Measurements from ENCODE around the gene DEPP1.

DEPP1 gene

DNA sequence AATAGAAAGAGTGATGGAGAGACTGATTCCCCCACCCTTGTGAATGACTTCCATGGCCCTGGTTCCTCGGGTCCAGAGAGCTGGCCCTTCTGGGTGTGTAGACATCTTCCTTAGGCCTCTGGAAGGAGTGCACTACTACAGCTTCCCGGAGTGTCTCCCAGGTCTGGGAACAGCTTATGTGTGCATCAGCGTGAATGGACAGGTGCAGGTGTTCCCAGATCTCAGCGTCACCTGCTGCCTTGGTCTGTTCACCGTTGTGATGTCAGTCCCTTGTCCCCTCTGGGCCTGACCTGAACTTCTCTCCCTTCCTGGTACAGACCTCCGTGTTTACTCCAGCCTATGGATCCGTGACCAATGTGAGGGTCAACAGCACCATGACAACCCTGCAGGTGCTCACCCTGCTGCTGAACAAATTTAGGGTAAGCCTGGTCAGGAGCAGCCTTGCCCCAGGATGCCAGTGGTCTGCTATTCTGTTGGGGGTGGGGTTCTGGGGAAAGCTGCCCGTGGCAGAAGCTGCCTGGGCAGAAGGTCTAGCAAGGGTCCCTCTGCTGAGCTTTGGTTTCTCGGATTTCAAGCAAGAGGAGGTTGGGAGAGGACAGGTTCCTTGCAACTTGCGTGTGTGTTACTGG is 10.5 kb upstream of the DEPP1 start:
- H3K9me3 Mint-ChIP-seq, result no peaks in the 10 kb centered on the region
- no peaks in the 10 kb centered on the region for H3K36me3 Mint-ChIP-seq (ENCODE audit: low read depth)
- H3K27ac Mint-ChIP-seq, result no peak overlapping the region
- no peaks in the 10 kb centered on the region for H3K4me1 Mint-ChIP-seq (ENCODE audit: low read depth)
- H3K4me3 Mint-ChIP-seq, result no peak overlapping the region
- DNase-seq, result peak; percentile 25
- peaks cover 5% of the 10 kb centered on the region for H3K27me3 Mint-ChIP-seq

GRCh38 chr10:44986670-44987069 is 8.1 kb upstream of the DEPP1 start:
- Mint-ChIP-seq H3K4me3 (no peak overlapping the region), H3K9me3 (no peaks in the 10 kb centered on the region), H3K27ac (no peak overlapping the region), H3K36me3 (ENCODE audit: low read depth) (no peaks in the 10 kb centered on the region), H3K4me1 (ENCODE audit: low read depth) (no peaks in the 10 kb centered on the region), H3K27me3 (peaks cover 5% of the 10 kb centered on the region)
- DNase-seq, result no peak

- H3K4me3 Mint-ChIP-seq, result no peak overlapping the region
- H3K36me3 Mint-ChIP-seq (ENCODE audit: low read depth), result no peaks in the 10 kb centered on the region
- no peak overlapping the region for H3K27ac Mint-ChIP-seq
- no peaks in the 10 kb centered on the region for H3K9me3 Mint-ChIP-seq
- peaks cover 5% of the 10 kb centered on the region for H3K27me3 Mint-ChIP-seq
- no peak for DNase-seq
- no peaks in the 10 kb centered on the region for H3K4me1 Mint-ChIP-seq (ENCODE audit: low read depth)
Measured at GRCh38 chr10:44986179-44986578, 7.6 kb upstream of the DEPP1 start.

DNA sequence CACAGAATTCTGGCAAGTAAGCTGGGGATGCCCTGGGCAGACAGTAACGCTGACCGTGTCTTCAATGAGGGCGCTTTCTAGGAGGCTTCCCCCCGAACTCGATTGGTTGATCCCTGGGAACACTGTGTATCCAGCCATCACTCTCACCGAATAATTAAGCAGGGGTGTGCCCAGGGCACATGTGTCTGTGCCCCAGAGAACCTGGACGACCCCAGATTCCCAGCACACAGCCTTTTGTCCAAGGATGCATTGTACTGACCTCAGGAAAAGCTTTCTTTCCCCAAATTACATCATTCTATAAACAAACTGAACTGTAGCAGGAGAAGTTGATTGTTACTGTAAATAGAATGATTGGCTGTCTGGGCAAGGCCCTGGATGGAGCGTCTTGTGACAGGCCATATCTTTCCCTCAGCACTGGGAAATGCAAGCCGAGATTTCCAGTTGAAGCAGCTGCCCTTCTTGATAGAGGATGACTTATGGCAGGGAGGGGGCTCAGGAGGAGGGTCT is 6.6 kb upstream of the DEPP1 start:
- no peaks in the 10 kb centered on the region for H3K36me3 Mint-ChIP-seq (ENCODE audit: low read depth)
- H3K27me3 Mint-ChIP-seq, result peaks cover 5% of the 10 kb centered on the region
- H3K4me3 Mint-ChIP-seq, result no peak overlapping the region
- DNase-seq, result no peak
- H3K9me3 Mint-ChIP-seq, result no peaks in the 10 kb centered on the region
- no peak overlapping the region for H3K27ac Mint-ChIP-seq
- no peaks in the 10 kb centered on the region for H3K4me1 Mint-ChIP-seq (ENCODE audit: low read depth)

GRCh38 chr10:44984671-44985101 is 6.1 kb upstream of the DEPP1 start:
- Mint-ChIP-seq H3K27ac (no peak overlapping the region), H3K4me1 (ENCODE audit: low read depth) (no peaks in the 10 kb centered on the region), H3K9me3 (no peaks in the 10 kb centered on the region), H3K27me3 (peaks cover 5% of the 10 kb centered on the region), H3K36me3 (ENCODE audit: low read depth) (no peaks in the 10 kb centered on the region), H3K4me3 (no peak overlapping the region)
- no peak for DNase-seq

GRCh38 chr10:44983895-44984278 is 5.3 kb upstream of the DEPP1 start:
- no peak overlapping the region for H3K27ac Mint-ChIP-seq
- no peaks in the 10 kb centered on the region for H3K4me1 Mint-ChIP-seq (ENCODE audit: low read depth)
- H3K4me3 Mint-ChIP-seq, result no peak overlapping the region
- H3K36me3 Mint-ChIP-seq (ENCODE audit: low read depth), result no peaks in the 10 kb centered on the region
- no peak for DNase-seq
- peaks cover 5% of the 10 kb centered on the region for H3K27me3 Mint-ChIP-seq
- H3K9me3 Mint-ChIP-seq, result no peaks in the 10 kb centered on the region

- Mint-ChIP-seq H3K9me3 (no peaks in the 10 kb centered on the region), H3K4me3 (no peak overlapping the region), H3K27ac (no peak overlapping the region), H3K4me1 (ENCODE audit: low read depth) (peaks cover 3% of the 10 kb centered on the region), H3K36me3 (ENCODE audit: low read depth) (no peaks in the 10 kb centered on the region), H3K27me3 (peaks cover under 1% of the 10 kb centered on the region)
- DNase-seq, result no peak
Measured at GRCh38 chr10:44983066-44983894, 4.7 kb upstream of the DEPP1 start.

- H3K27me3 Mint-ChIP-seq, result no peaks in the 10 kb centered on the region
- no peaks in the 10 kb centered on the region for H3K36me3 Mint-ChIP-seq (ENCODE audit: low read depth)
- H3K27ac Mint-ChIP-seq, result no peak overlapping the region
- no peak for DNase-seq
- H3K9me3 Mint-ChIP-seq, result no peaks in the 10 kb centered on the region
- peaks cover 4% of the 10 kb centered on the region for H3K4me1 Mint-ChIP-seq (ENCODE audit: low read depth)
- no peak overlapping the region for H3K4me3 Mint-ChIP-seq
Measured at GRCh38 chr10:44982496-44982895, 3.9 kb upstream of the DEPP1 start.

DNA sequence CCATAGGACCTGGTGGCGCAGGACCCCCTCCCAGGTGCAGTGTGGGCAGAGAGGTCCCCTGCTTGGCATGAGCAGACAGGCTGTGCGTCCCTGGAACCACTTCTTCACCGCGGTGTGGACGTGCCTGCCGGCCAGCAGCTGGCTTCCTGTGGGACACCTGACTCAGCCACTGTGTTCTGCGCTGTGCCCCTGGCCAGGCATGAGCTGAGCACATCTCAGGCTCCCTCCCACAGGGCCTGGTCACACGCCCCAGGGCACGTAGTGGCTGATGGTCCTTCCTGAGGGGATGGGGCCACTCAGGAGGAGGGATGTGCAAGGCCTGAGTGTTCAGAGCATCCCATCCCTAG is 3.5 kb upstream of the DEPP1 start:
- Mint-ChIP-seq H3K36me3 (ENCODE audit: low read depth) (no peaks in the 10 kb centered on the region), H3K4me1 (ENCODE audit: low read depth) (peaks cover 4% of the 10 kb centered on the region), H3K27ac (no peak overlapping the region), H3K4me3 (no peak overlapping the region), H3K27me3 (no peaks in the 10 kb centered on the region), H3K9me3 (no peaks in the 10 kb centered on the region)
- no peak for DNase-seq

GRCh38 chr10:44981172-44982113 is 2.8 kb upstream of the DEPP1 start:
- H3K27me3 Mint-ChIP-seq, result peaks cover under 1% of the 10 kb centered on the region

GRCh38 chr10:44980309-44981171 is 1.9 kb upstream of the DEPP1 start:
- H3K9me3 Mint-ChIP-seq, result no peaks in the 10 kb centered on the region
- H3K27me3 Mint-ChIP-seq, result peaks cover 5% of the 10 kb centered on the region
- peaks cover 7% of the 10 kb centered on the region for H3K4me1 Mint-ChIP-seq (ENCODE audit: low read depth)
- no peak for DNase-seq
- no peak overlapping the region for H3K4me3 Mint-ChIP-seq
- no peaks in the 10 kb centered on the region for H3K36me3 Mint-ChIP-seq (ENCODE audit: low read depth)
- H3K27ac Mint-ChIP-seq, result no peak overlapping the region

More at GRCh38 chr10:44981172-44982113, 2.8 kb upstream of the DEPP1 start:
- no peak overlapping the region for H3K4me3 Mint-ChIP-seq
- DNase-seq, result no peak
- H3K27ac Mint-ChIP-seq, result no peak overlapping the region
- H3K9me3 Mint-ChIP-seq, result no peaks in the 10 kb centered on the region
- H3K36me3 Mint-ChIP-seq (ENCODE audit: low read depth), result no peaks in the 10 kb centered on the region
- peaks cover 4% of the 10 kb centered on the region for H3K4me1 Mint-ChIP-seq (ENCODE audit: low read depth)

- H3K4me3 Mint-ChIP-seq, result no peak overlapping the region
- DNase-seq, result no peak
- no peak overlapping the region for H3K27ac Mint-ChIP-seq
- H3K36me3 Mint-ChIP-seq (ENCODE audit: low read depth), result no peaks in the 10 kb centered on the region
- H3K9me3 Mint-ChIP-seq, result no peaks in the 10 kb centered on the region
- H3K4me1 Mint-ChIP-seq (ENCODE audit: low read depth), result peaks cover 10% of the 10 kb centered on the region
- H3K27me3 Mint-ChIP-seq, result peaks cover 5% of the 10 kb centered on the region
Measured at GRCh38 chr10:44979281-44980191, 927 bp upstream of the DEPP1 start.

DNA sequence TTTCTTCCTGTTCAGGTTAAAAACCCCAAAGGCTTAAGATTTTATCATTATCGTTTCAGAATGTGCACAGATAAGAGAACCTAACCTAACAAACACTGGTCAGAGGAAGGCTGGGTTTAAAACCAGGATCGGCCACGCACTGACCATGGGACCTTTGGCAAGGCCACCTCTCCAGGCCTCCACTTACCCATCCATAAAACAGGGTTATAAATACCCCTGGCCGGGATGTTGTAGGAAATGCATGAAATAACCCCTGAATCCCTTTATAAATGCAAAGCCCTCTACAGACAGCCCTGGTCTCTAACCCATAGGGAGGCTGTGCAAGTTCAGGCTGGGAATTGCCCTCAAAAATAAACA is 418 bp downstream of the DEPP1 start:
- no peaks in the 10 kb centered on the region for H3K36me3 Mint-ChIP-seq (ENCODE audit: low read depth)
- H3K4me1 Mint-ChIP-seq (ENCODE audit: low read depth), result peaks cover 21% of the 10 kb centered on the region
- H3K9me3 Mint-ChIP-seq, result no peaks in the 10 kb centered on the region
- peaks cover 5% of the 10 kb centered on the region for H3K27me3 Mint-ChIP-seq
- no peak for DNase-seq
- H3K27ac Mint-ChIP-seq, result no peak overlapping the region
- no peak overlapping the region for H3K4me3 Mint-ChIP-seq

Data from activated T-cell treated with anti-CD3 and anti-CD28 coated beads, Interleukin-2, amount 50 U/mL, for 24 hours (primary cell).